GM12892 (cell line): ENCODE measurements around the gene ADGRA3.

ENCODE experiments used
- POLR2A ChIP-seq: IDR thresholded peaks from 2 replicates; pipeline ENCODE4 v1.6.1; 2011; ENCODE audit warnings: low read depth, low read length, control low read depth
- TAF1 ChIP-seq: IDR thresholded peaks from 2 replicates; pipeline ENCODE4 v1.6.1; 2011; ENCODE audit warnings: low read depth, mild to moderate bottlenecking, control low read depth, low read length, borderline replicate concordance

- TF ChIP-seq POLR2A (no peak), TAF1 (no peak)
These were observed 27.8 kb downstream of the ADGRA3 start for GRCh38 chr4:22488106-22488505.
